ENCODE results near the gene BLNK.
"Not testable (repeated sequence)": the region's sequence is repeated elsewhere in the genome, so short reads cannot be mapped to it uniquely, and the experiment has no call there.

The BLNK gene

GRCh38 chr10:96211764-96212163, 59.6 kb downstream of the BLNK start:
- Mint-ChIP-seq H3K4me3 (no peak overlapping the region), H3K27ac (no peak overlapping the region), H3K9me3 (no peaks in the 10 kb centered on the region), H3K27me3 (no peaks in the 10 kb centered on the region), H3K4me1 (peaks cover 22 to 54% of the 10 kb centered on the region in 2 donors), H3K36me3 (peaks cover 59 to 76% of the 10 kb centered on the region in 2 donors)
- peak; percentile 68 to 74 for ATAC-seq (replicated peaks)
- no peak for DNase-seq

- no peak overlapping the region for H3K27ac Mint-ChIP-seq
- H3K4me1 Mint-ChIP-seq, result peaks cover 19 to 36% of the 10 kb centered on the region in 2 donors
- no peaks in the 10 kb centered on the region for H3K27me3 Mint-ChIP-seq
- no peaks in the 10 kb centered on the region for H3K9me3 Mint-ChIP-seq
- peaks cover 44 to 67% of the 10 kb centered on the region in 2 donors for H3K36me3 Mint-ChIP-seq
- H3K4me3 Mint-ChIP-seq, result no peak overlapping the region
- DNase-seq, result no peak
- no peak for ATAC-seq (replicated peaks)
Measured at GRCh38 chr10:96208946-96209345, 62.4 kb downstream of the BLNK start.

DNA sequence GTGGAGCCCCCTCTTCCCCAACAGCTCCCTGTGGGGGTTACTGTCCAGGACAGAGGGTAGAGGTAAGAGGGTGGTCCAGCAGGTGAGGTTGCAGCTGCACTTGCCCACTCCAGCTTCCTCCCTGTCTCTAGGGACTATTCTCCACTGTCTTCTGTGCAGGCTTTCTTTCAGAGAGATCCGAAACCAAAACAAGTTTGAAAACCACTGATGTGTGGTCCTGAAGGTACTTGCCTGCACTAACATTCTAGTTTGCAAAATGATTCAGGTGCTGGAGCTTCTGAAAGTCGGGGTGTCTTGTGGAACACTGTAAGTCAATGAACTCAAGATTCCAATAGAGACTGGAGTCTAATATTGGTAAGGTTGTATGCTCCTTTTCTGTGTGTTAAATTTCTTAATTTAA, 63.1 kb downstream of the BLNK start:
- no peak for DNase-seq
- Mint-ChIP-seq H3K4me3 (no peak overlapping the region), H3K27ac (no peak overlapping the region), H3K4me1 (peaks cover 15 to 29% of the 10 kb centered on the region in 2 donors), H3K9me3 (no peaks in the 10 kb centered on the region), H3K27me3 (no peaks in the 10 kb centered on the region), H3K36me3 (peaks cover 40 to 63% of the 10 kb centered on the region in 2 donors)
- no peak for ATAC-seq (replicated peaks)

- Mint-ChIP-seq H3K9me3 (no peaks in the 10 kb centered on the region), H3K27ac (no peak overlapping the region), H3K36me3 (peaks cover 32 to 59% of the 10 kb centered on the region in 2 donors), H3K27me3 (no peaks in the 10 kb centered on the region), H3K4me3 (no peak overlapping the region), H3K4me1 (peaks cover 4 to 7% of the 10 kb centered on the region in 2 donors)
- DNase-seq (no peak), ATAC-seq (replicated peaks) (no peak)
Measured at GRCh38 chr10:96205580-96205979, 65.8 kb downstream of the BLNK start.

DNA sequence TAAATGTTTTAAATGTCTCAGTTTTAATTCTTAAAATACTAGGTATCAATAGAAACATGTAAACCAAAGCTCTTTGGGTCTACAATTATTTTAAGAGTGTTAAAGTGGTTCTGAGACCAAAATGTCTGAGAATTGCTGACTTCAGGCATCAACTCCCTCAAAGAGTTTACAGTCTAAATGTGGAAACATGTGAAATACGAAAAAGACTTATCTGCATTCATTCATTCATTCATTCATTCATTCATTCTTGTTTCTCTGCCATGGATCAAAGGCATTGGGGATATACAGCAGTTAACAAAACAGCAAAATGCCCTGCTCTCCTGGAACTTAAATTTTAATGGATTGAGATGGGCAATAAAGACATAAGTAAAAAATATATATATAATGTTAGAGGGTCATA, 69.8 kb downstream of the BLNK start:
- Mint-ChIP-seq H3K36me3 (peaks cover 40 to 60% of the 10 kb centered on the region in 2 donors), H3K27me3 (no peaks in the 10 kb centered on the region), H3K9me3 (no peaks in the 10 kb centered on the region)

GRCh38 chr10:96189505-96189904, 81.9 kb downstream of the BLNK start:
- DNase-seq; H3K27me3 Mint-ChIP-seq; H3K4me1 Mint-ChIP-seq; ATAC-seq (replicated peaks): not testable (repeated sequence)
- Mint-ChIP-seq H3K4me3 (peak overlapping the region in 1 of 2 donors; percentile 11), H3K36me3 (peaks cover 44 to 48% of the 10 kb centered on the region in 2 donors), H3K27ac (peak overlapping the region; percentile 63), H3K9me3 (peaks cover 32 to 35% of the 10 kb centered on the region in 2 donors)

More for the DNA sequence above, 69.8 kb downstream of the BLNK start:
- DNase-seq, result no peak
- Mint-ChIP-seq H3K27ac (no peak overlapping the region), H3K4me1 (peaks cover 0 to 4% of the 10 kb centered on the region in 2 donors), H3K4me3 (no peak overlapping the region)
- no peak for ATAC-seq (replicated peaks)

- Mint-ChIP-seq H3K4me1 (peaks cover 0 to 2% of the 10 kb centered on the region in 2 donors), H3K36me3 (peaks cover 39 to 42% of the 10 kb centered on the region in 2 donors), H3K27me3 (no peaks in the 10 kb centered on the region), H3K4me3 (no peak overlapping the region), H3K9me3 (peaks cover 35 to 36% of the 10 kb centered on the region in 2 donors), H3K27ac (no peak overlapping the region)
- no peak for ATAC-seq (replicated peaks)
- no peak for DNase-seq
Measured at GRCh38 chr10:96188916-96189315, 82.5 kb downstream of the BLNK start.

DNA sequence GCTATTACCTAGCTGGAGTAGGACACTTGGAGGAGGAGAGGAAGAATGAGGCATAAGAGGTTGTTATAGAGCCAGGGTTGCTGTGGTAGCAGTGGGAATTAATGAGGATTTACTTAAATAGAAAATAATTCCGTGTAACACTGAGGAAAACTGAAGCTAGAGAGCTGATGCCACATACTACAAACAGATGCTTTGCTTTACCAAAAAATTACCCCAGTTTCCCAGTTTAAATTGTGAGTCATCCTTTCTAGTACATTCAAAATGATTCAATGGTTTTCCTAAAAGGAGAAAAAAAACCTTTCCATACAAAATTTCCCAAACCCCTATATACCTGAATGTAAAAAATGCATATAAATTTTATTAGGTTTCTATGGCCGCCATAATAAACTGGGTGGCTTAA, 82.9 kb downstream of the BLNK start:
- Mint-ChIP-seq H3K27me3 (no peaks in the 10 kb centered on the region), H3K4me3 (no peak overlapping the region), H3K4me1 (peaks cover 0 to 2% of the 10 kb centered on the region in 2 donors), H3K9me3 (peaks cover 39 to 40% of the 10 kb centered on the region in 2 donors), H3K27ac (no peak overlapping the region), H3K36me3 (peaks cover 39 to 40% of the 10 kb centered on the region in 2 donors)
- no peak for ATAC-seq (replicated peaks)
- no peak for DNase-seq

GRCh38 chr10:96176985-96177384, 94.4 kb downstream of the BLNK start:
- Mint-ChIP-seq H3K9me3 (peaks cover 32 to 34% of the 10 kb centered on the region in 2 donors), H3K4me3 (no peak overlapping the region), H3K36me3 (no peaks in the 10 kb centered on the region), H3K4me1 (no peaks in the 10 kb centered on the region), H3K27me3 (peaks cover 0 to 11% of the 10 kb centered on the region in 2 donors), H3K27ac (peak overlapping the region; percentile 33)
- ATAC-seq (replicated peaks) (no peak), DNase-seq (no peak)

- Mint-ChIP-seq H3K27me3 (peaks cover 0 to 11% of the 10 kb centered on the region in 2 donors), H3K27ac (no peak overlapping the region), H3K9me3 (peaks cover 25 to 28% of the 10 kb centered on the region in 2 donors), H3K36me3 (peaks cover 7 to 14% of the 10 kb centered on the region in 2 donors), H3K4me3 (no peak overlapping the region), H3K4me1 (no peaks in the 10 kb centered on the region)
- ATAC-seq (replicated peaks), result no peak
- no peak for DNase-seq
Measured at GRCh38 chr10:96172666-96173065, 98.7 kb downstream of the BLNK start.

GRCh38 chr10:96170230-96170629, 101.1 kb downstream of the BLNK start:
- Mint-ChIP-seq H3K27ac (no peak overlapping the region), H3K9me3 (peaks cover 20 to 25% of the 10 kb centered on the region in 2 donors), H3K36me3 (peaks cover 20 to 36% of the 10 kb centered on the region in 2 donors), H3K4me3 (no peak overlapping the region), H3K27me3 (peaks cover 0 to 2% of the 10 kb centered on the region in 2 donors), H3K4me1 (no peaks in the 10 kb centered on the region)
- ATAC-seq (replicated peaks) (no peak), DNase-seq (no peak)

DNA sequence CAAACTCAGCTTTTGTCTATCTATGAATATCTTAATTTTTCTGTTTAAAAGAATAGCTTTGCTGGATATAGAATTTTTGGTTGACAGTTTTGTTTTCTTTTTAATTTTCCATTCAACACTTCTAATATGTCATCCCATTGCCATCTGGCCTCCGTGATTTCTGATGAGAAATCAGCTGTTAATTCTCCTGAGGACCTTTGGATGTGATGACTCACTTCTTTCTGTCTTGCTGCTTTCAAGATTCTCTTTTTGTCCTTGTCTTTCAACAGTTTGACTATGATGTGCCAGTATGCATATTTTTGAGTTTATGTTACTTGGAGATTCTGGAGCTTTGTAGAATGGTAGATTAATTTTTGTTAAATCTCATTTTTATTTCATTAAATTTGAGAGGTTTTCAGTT, 102.8 kb downstream of the BLNK start:
- ATAC-seq (replicated peaks), result no peak
- no peak overlapping the region for H3K27ac Mint-ChIP-seq
- DNase-seq, result no peak
- peaks cover 23 to 47% of the 10 kb centered on the region in 2 donors for H3K36me3 Mint-ChIP-seq
- no peaks in the 10 kb centered on the region for H3K4me1 Mint-ChIP-seq
- no peaks in the 10 kb centered on the region for H3K27me3 Mint-ChIP-seq
- H3K4me3 Mint-ChIP-seq, result no peak overlapping the region
- H3K9me3 Mint-ChIP-seq, result peaks cover 18 to 19% of the 10 kb centered on the region in 2 donors

DNA sequence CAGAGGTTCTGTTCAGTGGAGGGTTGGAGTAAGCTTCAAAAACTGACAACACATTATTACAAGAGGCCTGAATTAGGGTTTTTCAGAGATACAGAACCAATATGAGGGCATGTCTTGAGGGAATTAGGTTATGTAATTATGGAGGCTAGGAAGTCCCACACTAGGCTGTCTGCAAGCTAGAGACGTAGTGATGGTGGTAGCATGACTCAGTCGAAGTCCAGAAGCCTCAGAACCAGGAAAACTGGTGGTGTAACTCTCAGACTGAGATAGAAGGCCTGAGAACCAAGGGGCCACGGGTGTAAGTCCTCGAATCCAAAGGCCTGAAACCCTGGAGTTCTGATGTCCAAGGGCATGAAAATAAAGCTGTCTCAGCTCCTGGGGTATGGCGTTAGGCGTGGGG, 105.6 kb downstream of the BLNK start:
- H3K36me3 Mint-ChIP-seq, result peaks cover 25 to 60% of the 10 kb centered on the region in 2 donors
- H3K4me3 Mint-ChIP-seq, result no peak overlapping the region
- ATAC-seq (replicated peaks) (no peak), DNase-seq (no peak)
- peaks cover 0 to 4% of the 10 kb centered on the region in 2 donors for H3K4me1 Mint-ChIP-seq
- peaks cover 14 to 16% of the 10 kb centered on the region in 2 donors for H3K9me3 Mint-ChIP-seq
- H3K27ac Mint-ChIP-seq, result no peak overlapping the region
- H3K27me3 Mint-ChIP-seq, result no peaks in the 10 kb centered on the region

DNA sequence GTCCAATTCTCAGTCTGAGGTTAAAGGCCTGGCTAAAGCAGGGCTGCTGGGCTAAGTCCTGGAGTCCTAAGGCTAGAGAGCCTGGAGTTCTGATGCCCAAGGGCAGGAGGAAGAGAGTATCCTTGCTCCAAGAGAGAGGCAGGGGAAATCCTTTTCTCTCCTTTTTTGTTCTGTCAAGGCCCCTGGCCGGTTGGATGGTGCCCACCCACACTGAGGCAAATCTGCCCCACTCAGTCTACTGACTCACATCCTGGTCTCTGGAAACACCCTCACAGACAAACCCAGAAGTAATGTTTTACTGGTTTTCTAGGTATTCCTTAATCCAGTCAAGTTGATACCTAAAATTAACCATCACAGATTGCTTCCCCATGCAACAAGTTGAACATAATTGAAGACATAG, 118.3 kb downstream of the BLNK start:
- H3K4me3 Mint-ChIP-seq, result no peak overlapping the region
- no peaks in the 10 kb centered on the region for H3K27me3 Mint-ChIP-seq
- peaks cover 4 to 8% of the 10 kb centered on the region in 2 donors for H3K4me1 Mint-ChIP-seq
- ATAC-seq (replicated peaks) (no peak), DNase-seq (no peak)
- no peak overlapping the region for H3K27ac Mint-ChIP-seq
- peaks cover 0 to 3% of the 10 kb centered on the region in 2 donors for H3K9me3 Mint-ChIP-seq
- H3K36me3 Mint-ChIP-seq, result peaks cover 58 to 68% of the 10 kb centered on the region in 2 donors

GRCh38 chr10:96152437-96152836, 118.9 kb downstream of the BLNK start:
- H3K27ac Mint-ChIP-seq, result no peak overlapping the region
- ATAC-seq (replicated peaks) (no peak), DNase-seq (no peak)
- H3K4me1 Mint-ChIP-seq, result peaks cover 4 to 8% of the 10 kb centered on the region in 2 donors
- H3K4me3 Mint-ChIP-seq, result no peak overlapping the region
- no peaks in the 10 kb centered on the region for H3K27me3 Mint-ChIP-seq
- H3K9me3 Mint-ChIP-seq, result peaks cover 0 to 1% of the 10 kb centered on the region in 2 donors
- peaks cover 56 to 68% of the 10 kb centered on the region in 2 donors for H3K36me3 Mint-ChIP-seq

Data from stimulated activated naive B cell treated with anti-CD40 and anti-IgM and Interleukin-4, amounts not matched to agents 10 μg/mL and 1 μg/mL and 100 μg/mL, for 72 hours (primary cell).